GM12873 (cell line): Measurements from ENCODE around the gene SCO1.
A peak's percentile ranks its signal among the peaks of the same experiment; 100 is the strongest.

Experiments
- CTCF ChIP-seq: IDR thresholded peaks from 2 replicates; pipeline ENCODE4 v1.5.1; 2012; ENCODE audit warnings: low read depth, mild to moderate bottlenecking, moderate library complexity, low read length, control low read depth; ENCODE audit not compliant: insufficient read depth; ENCODE audit errors: missing control alignments

The SCO1 gene

DNA sequence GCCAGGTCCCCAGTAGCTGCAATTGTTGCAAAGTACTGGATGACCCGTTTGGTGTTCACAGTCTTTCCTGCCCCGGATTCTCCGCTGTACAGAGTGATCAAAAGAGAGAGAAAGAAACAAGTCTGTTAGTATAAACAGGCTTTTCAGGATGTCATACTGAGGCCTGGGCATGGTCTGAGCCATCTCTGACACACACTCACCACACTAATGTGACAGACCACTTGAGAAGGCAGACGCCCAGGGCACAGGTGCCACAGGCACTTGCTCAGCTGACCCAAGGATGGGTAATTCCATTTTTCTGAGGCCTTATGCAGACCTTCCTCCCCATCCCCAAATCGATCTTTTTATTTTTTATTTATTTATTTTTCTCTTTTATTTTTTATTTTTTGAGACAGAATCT is 47.7 kb downstream of the SCO1 start:
- TF ChIP-seq CTCF, result no peak

- TF ChIP-seq CTCF, result no peak
Measured at GRCh38 chr17:10648956-10649355, 48.4 kb downstream of the SCO1 start.

DNA sequence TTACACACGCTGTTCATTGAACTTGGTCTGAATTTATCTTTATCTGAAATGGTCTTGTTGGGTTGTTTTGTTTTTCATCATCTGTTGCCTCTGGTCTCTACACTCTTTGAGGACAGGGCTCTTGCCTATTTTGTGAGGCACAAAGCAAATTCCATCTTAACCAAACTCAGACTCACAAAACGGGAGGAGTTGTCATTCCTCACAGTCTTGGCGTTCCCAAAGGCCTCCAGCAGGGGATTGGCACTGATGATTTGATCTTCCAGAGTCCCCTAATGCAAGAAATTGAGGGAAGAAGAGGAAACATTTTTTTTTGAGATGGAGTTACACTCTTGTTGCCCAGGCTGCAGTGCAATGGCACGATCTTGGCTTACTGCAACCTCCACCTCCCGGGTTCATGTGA is 49.0 kb downstream of the SCO1 start:
- no peak for TF ChIP-seq CTCF

DNA sequence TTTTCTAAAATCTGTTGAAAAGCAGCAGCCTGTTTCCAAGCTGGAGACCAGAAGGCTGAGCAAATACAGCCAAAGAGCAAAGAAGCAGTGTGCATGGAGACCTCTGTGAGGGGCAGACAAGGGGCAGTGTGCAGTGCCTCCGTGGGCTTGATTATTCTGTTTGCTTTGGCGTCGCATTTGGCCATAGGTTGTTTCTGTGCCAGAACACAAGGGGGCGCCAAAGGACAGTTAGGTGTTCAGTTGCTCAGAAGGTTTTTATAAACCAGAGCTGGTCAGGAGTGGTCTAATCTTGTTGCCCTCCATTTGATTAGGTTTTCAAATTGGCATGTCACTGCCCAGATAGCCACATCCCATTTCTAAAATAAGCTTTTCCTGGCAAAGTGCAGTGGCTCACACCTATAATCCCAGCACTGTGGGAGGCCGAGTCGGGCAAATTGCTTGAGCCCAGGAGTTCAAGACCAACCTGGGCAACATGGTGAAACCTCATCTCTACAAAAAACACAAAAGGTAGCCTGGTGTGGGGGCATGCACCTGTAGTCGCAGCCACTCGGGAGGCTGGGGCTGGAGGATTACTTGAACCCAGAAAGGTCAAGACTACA is 50.8 kb downstream of the SCO1 start:
- TF ChIP-seq CTCF, result peak; percentile 88

DNA sequence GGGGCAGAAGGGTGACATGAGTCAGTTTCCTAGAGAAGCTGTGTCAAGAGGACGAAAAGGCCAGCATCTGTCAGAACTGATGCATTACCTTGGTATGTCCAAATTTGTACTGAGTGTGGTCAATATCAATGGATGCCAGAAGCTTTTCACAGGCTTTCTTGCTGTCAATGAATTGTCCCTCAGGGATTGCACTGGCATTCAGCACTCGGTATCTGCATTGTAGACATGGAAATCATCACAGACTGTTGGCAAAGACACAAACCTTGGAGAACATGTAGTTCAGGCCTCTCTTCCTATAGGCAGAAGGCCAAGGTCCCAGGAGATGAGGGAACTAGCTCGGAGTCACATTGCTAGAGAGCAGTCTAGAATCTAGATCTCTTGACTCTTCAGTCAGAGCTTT is 56.9 kb downstream of the SCO1 start:
- TF ChIP-seq CTCF, result no peak

DNA sequence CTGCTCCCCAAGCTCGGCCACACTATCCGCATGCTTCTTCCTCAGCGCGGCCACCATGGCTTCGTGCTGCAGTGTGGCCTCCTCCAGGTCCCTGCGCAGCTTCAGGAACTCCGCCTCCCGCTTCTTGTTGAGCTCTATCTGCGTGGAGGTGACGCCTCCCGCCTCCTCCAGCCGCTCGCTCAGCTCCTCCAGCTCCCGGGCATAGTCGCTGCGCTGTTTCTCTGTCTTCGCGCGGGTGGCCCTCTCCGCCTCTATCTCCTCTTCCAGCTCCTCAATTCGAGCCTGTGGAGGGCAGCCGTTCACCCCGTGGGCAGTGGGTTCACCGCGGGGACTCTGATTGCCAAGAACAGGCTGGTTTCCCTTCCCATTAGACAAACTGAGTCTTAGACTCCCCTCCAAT is 59.2 kb downstream of the SCO1 start:
- no peak for TF ChIP-seq CTCF

DNA sequence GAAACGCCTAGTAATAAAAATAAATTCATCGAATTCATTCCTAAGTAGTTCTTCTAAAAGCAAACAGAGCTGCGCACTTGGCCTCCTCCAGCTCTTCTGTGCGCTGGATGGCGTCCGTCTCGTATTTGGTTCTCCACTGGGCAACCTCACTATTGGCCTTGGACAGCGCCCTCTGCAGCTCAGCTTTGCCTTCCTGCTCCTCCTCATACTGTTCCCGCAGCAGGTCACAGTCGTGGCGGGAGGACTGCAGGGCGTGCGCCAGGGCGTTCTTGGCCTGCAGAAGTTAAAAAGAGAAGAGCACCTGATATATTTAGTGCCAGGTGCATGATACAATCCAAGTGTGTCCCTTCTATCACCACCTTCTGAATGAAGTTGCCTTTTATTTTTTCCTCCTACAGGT is 62.0 kb downstream of the SCO1 start:
- no peak for TF ChIP-seq CTCF
